Body of pancreas (tissue), 4 donors: ENCODE measurements around the gene CDK18. TPM values are rescaled to one million over a fixed set of nuclear protein-coding genes. Genes with fewer than 3 reads are reported as not detected.

Experiments used
- ATAC-seq: fragments of 150-250 bp; one replicate; pipeline ENCODE4 v1.9.1; 2016
- DNase-seq, 4 donors: peaks; one replicate each; pipeline ENCODE4 v3.0.0-alpha.2; 2019
- H3K27ac ChIP-seq, 4 donors: fragments of 200-600 bp; sonication (generic); 1 replicate in 3 of 4; 2 replicates in 1 of 4; pipeline versions ENCODE4 v1.5.1 to v1.6.1; 2016 to 2019; ENCODE audit warnings: mild to moderate bottlenecking in 1 of 4, mixed read lengths in 1 of 4, moderate library complexity in 1 of 4
- H3K27me3 ChIP-seq, 2 donors: fragments of 200-600 bp; sonication (generic); one replicate each; pipeline ENCODE4 v1.6.0; 2016; ENCODE audit warnings: mild to moderate bottlenecking in 1 of 2
- H3K36me3 ChIP-seq, 2 donors: fragments of 200-600 bp; sonication (generic); replicated peaks in 1 of 2; 2 replicates each; pipeline ENCODE4 v1.5.1; 2016; ENCODE audit warnings: low read depth in 2 of 2; ENCODE audit not compliant: insufficient read depth in 1 of 2
- H3K4me1 ChIP-seq: fragments of 200-600 bp; sonication (generic); one replicate; pipeline ENCODE4 v1.6.0; 2016
- H3K4me3 ChIP-seq, 2 donors: fragments of 200-600 bp; sonication (generic); 1 replicate in 1 of 2; 2 replicates in 1 of 2; pipeline ENCODE4 v1.5.1; 2016 to 2019
- H3K9me3 ChIP-seq, 3 donors: fragments of 200-600 bp; sonication (generic); 1 replicate in 2 of 3; 2 replicates in 1 of 3; pipeline ENCODE4 v1.5.1; 2016
- POLR2A ChIP-seq, 3 donors: fragments of 450-650 bp; IDR thresholded peaks; one replicate each; pipeline ENCODE4 v1.6.1; 2016; ENCODE audit warnings: antibody characterized with exemption in 3 of 3, mild to moderate bottlenecking in 2 of 3
- WGBS, 2 donors: methylation state at CpG; one replicate each; pipeline ENCODE4 v1.1.5; 2017; 5-methylcytosine and 5-hydroxymethylcytosine counted together
- intact Hi-C: fragments of 100-400 bp; cut with DNase I; formaldehyde crosslinking; loops from one replicate; pipeline ENCODE4 v1.15.1; 2023
- total RNA-seq, 2 donors: library from RNA; depleted of rRNA; stranded (reverse); fragments of >200 nt; gene quantifications; one replicate each; pipeline ENCODE4 v1.1.0, GENCODE V29; 2016
- TF ChIP-seq, protein P1 (sequence below), 7 experiments: fragments of 450-650 bp in 4 of 7; fragments of 200-600 bp in 3 of 7; sonication (generic) in 3 of 7; IDR thresholded peaks; one replicate each; pipeline ENCODE4 v1.5.1; 2016 to 2019; ENCODE audit warnings: antibody characterized with exemption in 7 of 7

Gene CDK18
- total RNA-seq, 2 donors from 2014 or later: 28.0 to 28.7 TPM

DNA sequence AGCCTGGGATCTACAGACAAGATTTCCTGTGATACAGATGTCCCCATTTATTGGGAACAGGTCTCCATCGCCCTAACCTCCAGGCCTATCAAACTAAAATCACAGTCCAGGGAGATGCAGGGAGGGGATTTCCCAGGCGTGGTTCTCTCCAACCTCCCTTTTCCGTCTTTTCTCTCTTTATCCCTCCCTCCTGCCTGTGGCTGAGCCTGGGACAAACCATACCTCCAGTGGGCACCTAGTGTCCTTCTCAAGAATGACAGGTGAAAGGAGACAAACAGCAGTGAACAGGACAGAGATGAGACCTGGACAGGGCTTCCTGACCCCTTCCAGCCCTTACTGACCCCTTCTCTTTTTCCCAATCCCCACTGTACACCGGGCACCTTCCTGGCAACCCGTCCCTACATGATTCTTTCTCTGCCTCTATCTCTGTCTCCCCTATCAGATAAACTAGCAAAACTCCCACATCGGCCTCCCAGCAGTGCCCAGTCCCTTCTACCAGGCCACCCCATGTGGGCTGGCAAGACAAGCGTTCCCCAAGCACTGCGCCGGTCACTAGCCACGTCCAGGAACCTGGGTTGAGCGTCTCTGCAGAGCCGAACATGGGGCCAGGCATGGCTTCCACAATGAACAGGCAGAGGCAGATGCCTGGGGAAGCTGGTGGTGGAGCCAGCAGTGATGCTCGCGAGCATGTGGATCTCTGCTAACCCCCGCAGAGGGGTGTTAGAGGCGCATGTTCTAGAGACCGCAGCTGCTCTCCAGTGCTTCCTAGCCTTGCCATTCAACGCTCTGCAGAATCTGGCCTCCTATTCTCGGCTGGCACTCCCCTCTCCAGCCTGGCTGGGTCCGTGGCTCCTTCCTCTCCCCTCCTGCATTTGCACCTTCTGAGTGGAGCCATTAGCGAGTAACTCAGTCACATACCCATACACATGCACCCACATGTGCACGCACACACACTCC, 72.6 kb downstream of the CDK18 start:
- DNase-seq: peak in 1 of 4 donors; percentile 8
- Histone ChIP-seq H3K27me3 (no peaks in the 10 kb centered on the region), H3K36me3 (no peaks in the 10 kb centered on the region), H3K4me3 (no peak overlapping the region), H3K9me3 (no peaks in the 10 kb centered on the region), H3K4me1 (peaks cover 17% of the 10 kb centered on the region), H3K27ac (peak overlapping the region in 1 of 4 donors; percentile 41)
- no peak for TF ChIP-seq POLR2A (IDR thresholded peaks at IDR 0.05)
- TF ChIP-seq, protein P1, sequence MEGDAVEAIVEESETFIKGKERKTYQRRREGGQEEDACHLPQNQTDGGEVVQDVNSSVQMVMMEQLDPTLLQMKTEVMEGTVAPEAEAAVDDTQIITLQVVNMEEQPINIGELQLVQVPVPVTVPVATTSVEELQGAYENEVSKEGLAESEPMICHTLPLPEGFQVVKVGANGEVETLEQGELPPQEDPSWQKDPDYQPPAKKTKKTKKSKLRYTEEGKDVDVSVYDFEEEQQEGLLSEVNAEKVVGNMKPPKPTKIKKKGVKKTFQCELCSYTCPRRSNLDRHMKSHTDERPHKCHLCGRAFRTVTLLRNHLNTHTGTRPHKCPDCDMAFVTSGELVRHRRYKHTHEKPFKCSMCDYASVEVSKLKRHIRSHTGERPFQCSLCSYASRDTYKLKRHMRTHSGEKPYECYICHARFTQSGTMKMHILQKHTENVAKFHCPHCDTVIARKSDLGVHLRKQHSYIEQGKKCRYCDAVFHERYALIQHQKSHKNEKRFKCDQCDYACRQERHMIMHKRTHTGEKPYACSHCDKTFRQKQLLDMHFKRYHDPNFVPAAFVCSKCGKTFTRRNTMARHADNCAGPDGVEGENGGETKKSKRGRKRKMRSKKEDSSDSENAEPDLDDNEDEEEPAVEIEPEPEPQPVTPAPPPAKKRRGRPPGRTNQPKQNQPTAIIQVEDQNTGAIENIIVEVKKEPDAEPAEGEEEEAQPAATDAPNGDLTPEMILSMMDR (IDR thresholded peaks at IDR 0.05): no peak
- no peak for ATAC-seq
- WGBS, 2 donors: 79 to 80% methylated on average over 17 to 20 of the region's 22 CpGs
- intact Hi-C loops: no loop called here

DNA sequence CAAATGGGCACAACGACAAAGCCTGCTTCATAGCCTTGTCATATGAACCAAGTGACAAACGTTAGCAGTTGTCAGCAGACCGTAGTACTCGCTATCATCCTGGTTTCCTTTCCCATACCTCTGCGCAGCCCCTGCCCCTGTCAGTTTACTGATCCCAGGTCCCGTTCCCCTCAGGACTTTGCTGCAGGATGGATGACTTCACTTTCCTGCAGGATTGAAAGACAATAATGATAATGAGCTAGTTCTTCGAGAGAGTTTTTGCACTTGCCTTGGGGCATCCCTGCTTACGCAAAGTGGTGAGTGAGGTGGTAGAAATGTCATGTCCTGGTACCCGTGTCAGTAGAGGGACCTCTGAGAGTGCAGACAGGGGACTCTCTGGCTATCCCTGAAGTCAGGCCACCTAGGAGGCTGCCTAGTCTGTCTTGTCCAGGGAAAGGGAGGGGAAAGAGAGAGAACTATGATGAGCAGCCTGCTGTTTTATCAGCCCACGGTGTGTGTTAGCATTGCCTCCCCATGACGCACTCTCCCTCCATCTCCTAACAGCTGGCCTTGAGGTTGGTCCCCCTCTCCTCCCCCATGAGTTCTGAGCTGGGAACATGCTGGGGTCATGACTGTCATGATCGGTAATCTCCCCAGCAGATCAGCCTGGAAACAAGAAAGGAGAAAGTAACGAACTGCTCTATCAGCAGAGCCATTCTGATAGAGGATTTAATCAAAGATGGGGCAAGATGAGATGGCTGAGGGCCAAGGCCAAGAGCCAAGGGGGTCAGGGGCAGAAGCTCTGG, 73.6 kb downstream of the CDK18 start:
- intact Hi-C loops: no loop called here
- peaks cover 27% of the 10 kb centered on the region for H3K4me1 ChIP-seq
- H3K27ac ChIP-seq: no peak overlapping the region
- no peaks in the 10 kb centered on the region for H3K36me3 ChIP-seq
- WGBS, 2 donors: 61 to 62% methylated on average over 13 of the region's 13 CpGs
- no peak for ATAC-seq
- no peak overlapping the region for H3K4me3 ChIP-seq
- no peak for DNase-seq
- H3K27me3 ChIP-seq: no peaks in the 10 kb centered on the region
- H3K9me3 ChIP-seq: no peaks in the 10 kb centered on the region
- TF ChIP-seq, protein P1 (IDR thresholded peaks at IDR 0.05): no peak
- TF ChIP-seq POLR2A (IDR thresholded peaks at IDR 0.05): no peak

DNA sequence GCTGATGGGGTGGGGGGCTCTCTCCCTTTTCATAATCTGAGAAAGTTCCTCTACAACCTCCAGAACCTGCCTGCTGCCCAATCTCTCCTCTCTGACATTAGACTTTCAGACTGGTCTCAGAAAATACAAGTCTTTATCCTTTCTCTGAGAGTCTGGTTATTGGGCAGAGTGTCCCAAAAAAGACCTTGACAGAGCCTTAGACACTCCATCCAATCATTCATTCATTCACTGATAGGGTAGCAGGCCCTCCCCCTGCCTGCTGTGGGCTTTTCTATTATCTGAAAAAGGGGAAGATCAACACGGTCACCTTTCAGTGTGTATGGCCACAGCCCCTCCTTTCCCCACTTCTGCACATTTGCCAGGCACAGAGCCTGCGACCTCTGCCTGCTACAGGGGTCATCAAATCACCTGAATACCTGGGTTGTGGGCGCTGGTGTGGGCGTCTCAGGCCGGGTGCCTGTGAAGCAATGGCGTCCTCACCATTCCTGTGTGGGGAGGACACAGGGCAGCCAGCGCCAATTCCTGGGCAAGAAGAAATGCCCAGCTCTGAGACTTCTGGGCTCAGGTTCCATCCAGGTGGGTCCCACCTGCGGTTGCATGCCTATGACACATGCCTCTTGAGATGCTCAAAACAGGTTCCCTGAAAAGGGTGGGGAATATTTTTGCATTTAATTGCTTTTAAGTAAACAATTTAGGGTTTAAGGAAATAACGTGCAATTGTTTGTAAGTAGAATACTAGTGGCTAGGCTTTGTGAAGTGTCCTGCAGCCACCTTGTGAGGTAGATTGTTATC, 74.5 kb downstream of the CDK18 start:
- Histone ChIP-seq H3K27ac (no peak overlapping the region), H3K9me3 (no peaks in the 10 kb centered on the region), H3K4me3 (no peak overlapping the region), H3K4me1 (peaks cover 28% of the 10 kb centered on the region), H3K36me3 (no peaks in the 10 kb centered on the region), H3K27me3 (no peaks in the 10 kb centered on the region)
- ATAC-seq (no peak), DNase-seq (peak in 1 of 4 donors; percentile 9)
- TF ChIP-seq, protein P1 (IDR thresholded peaks at IDR 0.05): no peak
- no peak for TF ChIP-seq POLR2A (IDR thresholded peaks at IDR 0.05)
- intact Hi-C loops: no loop called here
- WGBS, 2 donors: 48 to 75% methylated on average over 3 to 9 of the region's 9 CpGs

DNA sequence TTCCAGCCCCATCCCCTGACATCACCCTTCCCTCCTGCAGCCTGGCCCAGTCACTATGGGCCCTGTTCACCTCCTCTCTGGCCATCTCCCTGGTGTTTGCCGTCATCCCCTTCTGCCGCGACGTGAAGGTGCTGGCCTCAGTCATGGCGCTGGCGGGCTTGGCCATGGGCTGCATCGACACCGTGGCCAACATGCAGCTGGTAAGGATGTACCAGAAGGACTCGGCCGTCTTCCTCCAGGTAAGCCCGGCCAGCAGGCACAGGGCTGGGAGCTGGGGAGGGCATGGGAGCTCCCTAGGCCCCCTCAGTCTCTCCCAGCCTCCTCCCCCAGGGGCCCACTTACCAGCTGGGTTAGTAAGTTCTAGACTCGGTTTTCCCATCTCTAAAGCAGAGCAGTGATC, 75.2 kb downstream of the CDK18 start:
- ATAC-seq (no peak), DNase-seq (peak in 1 of 4 donors; percentile 5)
- Histone ChIP-seq H3K4me1 (peaks cover 29% of the 10 kb centered on the region), H3K27ac (no peak overlapping the region), H3K9me3 (no peaks in the 10 kb centered on the region), H3K36me3 (no peaks in the 10 kb centered on the region), H3K27me3 (no peaks in the 10 kb centered on the region), H3K4me3 (no peak overlapping the region)
- intact Hi-C loops: no loop called here
- TF ChIP-seq POLR2A (IDR thresholded peaks at IDR 0.05): no peak
- TF ChIP-seq, protein P1 (IDR thresholded peaks at IDR 0.05): no peak
- WGBS, 2 donors: 86 to 95% methylated on average over 11 to 12 of the region's 12 CpGs
